Tibial nerve (tissue), 4 donors: Measurements from ENCODE around the gene MAGI2. TPM values are rescaled to one million over a fixed set of nuclear protein-coding genes. Genes with fewer than 3 reads are reported as not detected.

ENCODE experiments used
- DNase-seq, 2 donors: peaks; one replicate each; pipeline ENCODE4 v3.0.0-alpha.2; 2019; ENCODE audit warnings: low spot score in 2 of 2
- H3K27ac ChIP-seq, 4 donors: fragments of 200-600 bp; sonication (generic) in 3 of 4; one replicate each; pipeline ENCODE4 v1.5.1; 2017 to 2019; ENCODE audit warnings: mild to moderate bottlenecking in 1 of 4
- H3K27me3 ChIP-seq, 2 donors: fragments of 200-600 bp; sonication (generic) in 1 of 2; one replicate each; pipeline versions ENCODE4 v1.5.1 to v1.6.0; 2017 to 2019
- H3K36me3 ChIP-seq, 3 donors: fragments of 200-600 bp; sonication (generic); one replicate each; pipeline ENCODE4 v1.5.1; 2018 to 2019
- H3K4me1 ChIP-seq, 4 donors: fragments of 200-600 bp; sonication (generic) in 3 of 4; one replicate each; pipeline ENCODE4 v1.5.1; 2017 to 2019
- H3K4me3 ChIP-seq, 4 donors: fragments of 200-600 bp; sonication (generic) in 3 of 4; one replicate each; pipeline ENCODE4 v1.5.1; 2017 to 2019; ENCODE audit warnings: mild to moderate bottlenecking in 1 of 4, moderate library complexity in 1 of 4
- H3K9me3 ChIP-seq, 4 donors: fragments of 200-600 bp; sonication (generic) in 3 of 4; one replicate each; pipeline ENCODE4 v1.5.1; 2017 to 2019
- CTCF ChIP-seq, 5 experiments: fragments of 200-600 bp in 3 of 5; fragments of 450-650 bp in 2 of 5; sonication (generic) in 3 of 5; IDR thresholded peaks; one replicate each; pipeline ENCODE4 v1.5.1; 2016 to 2019; ENCODE audit warnings: antibody characterized with exemption in 5 of 5, mild to moderate bottlenecking in 3 of 5, moderate library complexity in 2 of 5
- EP300 ChIP-seq, 2 donors: sonication (generic); formaldehyde crosslinking; IDR thresholded peaks; one replicate each; pipeline ENCODE4 v1.6.1; 2017; ENCODE audit warnings: antibody characterized with exemption in 2 of 2, mild to moderate bottlenecking in 1 of 2
- POLR2A ChIP-seq, 2 donors: fragments of 450-650 bp; IDR thresholded peaks; one replicate each; pipeline ENCODE4 v1.6.1; 2017; ENCODE audit warnings: antibody characterized with exemption in 2 of 2, mild to moderate bottlenecking in 2 of 2, moderate library complexity in 2 of 2
- WGBS, 2 donors: methylation state at CpG; one replicate each; pipeline ENCODE4 v1.1.5; 2018; 5-methylcytosine and 5-hydroxymethylcytosine counted together
- total RNA-seq, 4 donors: library from RNA; depleted of rRNA; stranded (reverse); fragments of >200 nt; gene quantifications; one replicate each; pipeline ENCODE4 v1.1.0, GENCODE V29; 2016

The MAGI2 gene
- total RNA-seq, 4 donors from 2014 or later = 33.6 to 58.2 (median 55.6) TPM

GRCh38 chr7:79420464-79420863, 33.0 kb downstream of the MAGI2 start:
- Histone ChIP-seq H3K9me3 (no peaks in the 10 kb centered on the region), H3K27me3 (no peaks in the 10 kb centered on the region), H3K4me3 (no peak overlapping the region), H3K27ac (no peak overlapping the region), H3K4me1 (peaks cover 0 to 20% (median 3%) of the 10 kb centered on the region in 4 donors), H3K36me3 (no peaks in the 10 kb centered on the region)
- DNase-seq = peak in 1 of 2 donors; percentile 14
- WGBS, 2 donors = 22 to 33% methylated on average over 2 of the region's 2 CpGs
- TF ChIP-seq EP300 (IDR thresholded peaks at IDR 0.05) = peak in 1 of 2 donors; percentile 15
- TF ChIP-seq POLR2A (IDR thresholded peaks at IDR 0.05) = no peak

GRCh38 chr7:79414910-79415309, 38.6 kb downstream of the MAGI2 start:
- no peak overlapping the region for H3K27ac ChIP-seq
- no peak for DNase-seq

GRCh38 chr7:79412915-79413314, 40.6 kb downstream of the MAGI2 start:
- TF ChIP-seq EP300 (IDR thresholded peaks at IDR 0.05) (no peak), CTCF (IDR thresholded peaks at IDR 0.05) (no peak), POLR2A (IDR thresholded peaks at IDR 0.05) (no peak)
- DNase-seq = no peak
- WGBS, 2 donors = 44 to 52% methylated on average over 2 of the region's 2 CpGs
- no peak overlapping the region for H3K4me3 ChIP-seq
- no peaks in the 10 kb centered on the region for H3K36me3 ChIP-seq
- no peaks in the 10 kb centered on the region for H3K9me3 ChIP-seq
- H3K4me1 ChIP-seq = no peaks in the 10 kb centered on the region
- H3K27ac ChIP-seq = no peak overlapping the region
- H3K27me3 ChIP-seq = no peaks in the 10 kb centered on the region

More at GRCh38 chr7:79414910-79415309, 38.6 kb downstream of the MAGI2 start:
- no peaks in the 10 kb centered on the region for H3K27me3 ChIP-seq
- peaks cover 0 to 7% (median 1%) of the 10 kb centered on the region in 4 donors for H3K4me1 ChIP-seq
- H3K4me3 ChIP-seq = no peak overlapping the region
- no peaks in the 10 kb centered on the region for H3K36me3 ChIP-seq
- H3K9me3 ChIP-seq = no peaks in the 10 kb centered on the region
- TF ChIP-seq EP300 (IDR thresholded peaks at IDR 0.05) (no peak), POLR2A (IDR thresholded peaks at IDR 0.05) (no peak), CTCF (IDR thresholded peaks at IDR 0.05) (no peak)

GRCh38 chr7:79412438-79412837, 41.0 kb downstream of the MAGI2 start:
- no peaks in the 10 kb centered on the region for H3K9me3 ChIP-seq
- TF ChIP-seq EP300 (IDR thresholded peaks at IDR 0.05) (no peak), CTCF (IDR thresholded peaks at IDR 0.05) (no peak), POLR2A (IDR thresholded peaks at IDR 0.05) (no peak)
- no peaks in the 10 kb centered on the region for H3K27me3 ChIP-seq
- no peak overlapping the region for H3K4me3 ChIP-seq
- H3K27ac ChIP-seq = no peak overlapping the region
- H3K4me1 ChIP-seq = no peaks in the 10 kb centered on the region
- DNase-seq = no peak
- H3K36me3 ChIP-seq = no peaks in the 10 kb centered on the region
- 63 to 68% methylated on average over 3 of the region's 3 CpGs for WGBS, 2 donors

- Histone ChIP-seq H3K27me3 (no peaks in the 10 kb centered on the region), H3K9me3 (no peaks in the 10 kb centered on the region), H3K27ac (no peak overlapping the region), H3K4me1 (peaks cover 0 to 2% (median 0%) of the 10 kb centered on the region in 4 donors), H3K36me3 (no peaks in the 10 kb centered on the region), H3K4me3 (no peak overlapping the region)
- DNase-seq = no peak
- TF ChIP-seq EP300 (IDR thresholded peaks at IDR 0.05) = no peak
Measured at GRCh38 chr7:79410345-79410744, 43.1 kb downstream of the MAGI2 start.

- no peak overlapping the region for H3K27ac ChIP-seq
- WGBS, 2 donors = 90 to 96% methylated on average over 2 of the region's 2 CpGs
- H3K9me3 ChIP-seq = no peaks in the 10 kb centered on the region
- H3K4me1 ChIP-seq = peaks cover 0 to 20% (median 2%) of the 10 kb centered on the region in 4 donors
- TF ChIP-seq EP300 (IDR thresholded peaks at IDR 0.05) (no peak), POLR2A (IDR thresholded peaks at IDR 0.05) (no peak), CTCF (IDR thresholded peaks at IDR 0.05) (no peak)
- no peaks in the 10 kb centered on the region for H3K36me3 ChIP-seq
- H3K27me3 ChIP-seq = no peaks in the 10 kb centered on the region
- DNase-seq = no peak
- H3K4me3 ChIP-seq = no peak overlapping the region
Measured at GRCh38 chr7:79407351-79407750, 46.1 kb downstream of the MAGI2 start.
